Measurements from ENCODE around the gene SETD9.
A peak's percentile ranks its signal among the peaks of the same experiment; 100 is the strongest.

The SETD9 gene

DNA sequence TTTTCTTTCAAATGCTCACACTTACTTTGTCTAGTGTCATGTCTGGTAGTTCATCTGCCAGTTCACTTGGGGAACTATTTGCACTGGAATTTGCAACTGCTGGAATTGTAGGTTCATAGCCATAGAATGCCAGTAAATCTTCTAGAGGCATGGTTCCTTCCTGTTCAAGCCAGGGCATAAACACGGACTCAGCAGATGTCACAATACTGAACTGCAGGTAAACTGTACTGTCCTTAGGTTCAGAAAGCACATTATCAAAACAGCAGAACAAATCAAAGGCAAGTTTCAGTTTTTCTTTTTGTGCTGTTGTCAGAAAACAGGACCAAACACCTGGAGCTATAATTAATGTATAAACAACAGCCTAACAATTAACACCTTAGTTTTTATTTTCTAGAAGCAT lies 29.5 kb downstream of the SETD9 start:
- peaks cover 85% of the 10 kb centered on the region for H3K36me3 ChIP-seq
- TF ChIP-seq, protein P1, sequence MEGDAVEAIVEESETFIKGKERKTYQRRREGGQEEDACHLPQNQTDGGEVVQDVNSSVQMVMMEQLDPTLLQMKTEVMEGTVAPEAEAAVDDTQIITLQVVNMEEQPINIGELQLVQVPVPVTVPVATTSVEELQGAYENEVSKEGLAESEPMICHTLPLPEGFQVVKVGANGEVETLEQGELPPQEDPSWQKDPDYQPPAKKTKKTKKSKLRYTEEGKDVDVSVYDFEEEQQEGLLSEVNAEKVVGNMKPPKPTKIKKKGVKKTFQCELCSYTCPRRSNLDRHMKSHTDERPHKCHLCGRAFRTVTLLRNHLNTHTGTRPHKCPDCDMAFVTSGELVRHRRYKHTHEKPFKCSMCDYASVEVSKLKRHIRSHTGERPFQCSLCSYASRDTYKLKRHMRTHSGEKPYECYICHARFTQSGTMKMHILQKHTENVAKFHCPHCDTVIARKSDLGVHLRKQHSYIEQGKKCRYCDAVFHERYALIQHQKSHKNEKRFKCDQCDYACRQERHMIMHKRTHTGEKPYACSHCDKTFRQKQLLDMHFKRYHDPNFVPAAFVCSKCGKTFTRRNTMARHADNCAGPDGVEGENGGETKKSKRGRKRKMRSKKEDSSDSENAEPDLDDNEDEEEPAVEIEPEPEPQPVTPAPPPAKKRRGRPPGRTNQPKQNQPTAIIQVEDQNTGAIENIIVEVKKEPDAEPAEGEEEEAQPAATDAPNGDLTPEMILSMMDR (IDR thresholded peaks at IDR 0.05; ENCODE audit: low read depth, low read length) = no peak
- H3K27me3 ChIP-seq (ENCODE audit: insufficient read depth, low read depth, severe bottlenecking) = no peaks in the 10 kb centered on the region
- no peak for DNase-seq
- no peak overlapping the region for H3K4me3 ChIP-seq (ENCODE audit: low read depth, low read length)
- no peaks in the 10 kb centered on the region for H3K9me3 ChIP-seq (ENCODE audit: severe bottlenecking)
- H3K27ac ChIP-seq = no peak overlapping the region

- H3K27ac ChIP-seq = no peak overlapping the region
- TF ChIP-seq, protein P1 (IDR thresholded peaks at IDR 0.05; ENCODE audit: low read depth, low read length) = no peak
- H3K9me3 ChIP-seq (ENCODE audit: severe bottlenecking) = no peaks in the 10 kb centered on the region
- no peak for DNase-seq
- H3K36me3 ChIP-seq = peaks cover 74% of the 10 kb centered on the region
- no peaks in the 10 kb centered on the region for H3K27me3 ChIP-seq (ENCODE audit: insufficient read depth, low read depth, severe bottlenecking)
- no peak overlapping the region for H3K4me3 ChIP-seq (ENCODE audit: low read depth, low read length)
Measured at GRCh38 chr5:56941981-56942380, 32.6 kb downstream of the SETD9 start.

DNA sequence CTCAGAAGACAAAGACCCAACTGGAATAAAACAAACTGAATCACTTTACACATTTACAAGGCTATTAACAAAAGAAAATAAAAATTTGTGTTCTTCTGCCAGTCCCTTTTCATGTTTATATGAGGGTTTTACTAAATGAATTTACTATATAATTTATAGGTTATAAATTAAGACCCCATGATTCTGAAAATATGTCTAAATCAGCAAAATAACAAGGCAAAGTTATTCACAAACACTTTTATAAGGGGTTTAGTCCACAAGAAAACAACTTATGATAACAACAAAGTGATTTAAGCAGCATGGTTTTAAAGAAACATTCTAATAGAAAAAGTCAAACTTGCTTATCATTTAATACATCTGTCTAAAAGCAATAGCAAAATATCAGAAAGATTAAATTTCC lies 37.7 kb downstream of the SETD9 start:
- no peaks in the 10 kb centered on the region for H3K9me3 ChIP-seq (ENCODE audit: severe bottlenecking)
- no peak for DNase-seq
- H3K36me3 ChIP-seq = peaks cover 67% of the 10 kb centered on the region
- no peak overlapping the region for H3K4me3 ChIP-seq (ENCODE audit: low read depth, low read length)
- TF ChIP-seq, protein P1 (IDR thresholded peaks at IDR 0.05; ENCODE audit: low read depth, low read length) = no peak
- H3K27me3 ChIP-seq (ENCODE audit: insufficient read depth, low read depth, severe bottlenecking) = no peaks in the 10 kb centered on the region
- H3K27ac ChIP-seq = no peak overlapping the region

DNA sequence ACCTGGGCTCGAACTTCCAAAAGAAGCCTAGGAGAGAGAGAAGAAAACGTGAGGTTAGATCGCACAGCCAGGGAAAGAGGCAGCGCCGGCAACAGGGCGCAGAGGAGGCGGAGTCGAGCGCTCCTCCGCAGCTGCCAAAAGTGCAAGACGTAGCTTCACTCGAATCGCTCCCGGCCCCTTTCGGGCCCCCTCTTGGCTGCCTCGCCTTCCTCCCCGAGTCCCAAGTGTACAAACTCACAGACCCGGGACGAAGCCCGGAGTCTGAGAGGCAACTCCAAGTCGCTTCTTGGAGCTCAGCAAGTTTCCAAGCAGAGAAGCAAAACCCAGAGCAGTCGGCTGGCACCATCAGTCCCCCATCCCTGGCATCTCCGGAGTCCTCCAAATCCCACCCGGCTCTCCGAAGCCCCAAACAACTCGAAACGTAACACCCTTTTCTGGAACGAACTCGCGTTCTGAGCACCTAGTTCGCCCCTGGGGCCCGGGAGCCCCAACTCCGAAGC lies 41.3 kb downstream of the SETD9 start:
- H3K4me3 ChIP-seq (ENCODE audit: low read depth, low read length) = peak overlapping the region; percentile 71

DNA sequence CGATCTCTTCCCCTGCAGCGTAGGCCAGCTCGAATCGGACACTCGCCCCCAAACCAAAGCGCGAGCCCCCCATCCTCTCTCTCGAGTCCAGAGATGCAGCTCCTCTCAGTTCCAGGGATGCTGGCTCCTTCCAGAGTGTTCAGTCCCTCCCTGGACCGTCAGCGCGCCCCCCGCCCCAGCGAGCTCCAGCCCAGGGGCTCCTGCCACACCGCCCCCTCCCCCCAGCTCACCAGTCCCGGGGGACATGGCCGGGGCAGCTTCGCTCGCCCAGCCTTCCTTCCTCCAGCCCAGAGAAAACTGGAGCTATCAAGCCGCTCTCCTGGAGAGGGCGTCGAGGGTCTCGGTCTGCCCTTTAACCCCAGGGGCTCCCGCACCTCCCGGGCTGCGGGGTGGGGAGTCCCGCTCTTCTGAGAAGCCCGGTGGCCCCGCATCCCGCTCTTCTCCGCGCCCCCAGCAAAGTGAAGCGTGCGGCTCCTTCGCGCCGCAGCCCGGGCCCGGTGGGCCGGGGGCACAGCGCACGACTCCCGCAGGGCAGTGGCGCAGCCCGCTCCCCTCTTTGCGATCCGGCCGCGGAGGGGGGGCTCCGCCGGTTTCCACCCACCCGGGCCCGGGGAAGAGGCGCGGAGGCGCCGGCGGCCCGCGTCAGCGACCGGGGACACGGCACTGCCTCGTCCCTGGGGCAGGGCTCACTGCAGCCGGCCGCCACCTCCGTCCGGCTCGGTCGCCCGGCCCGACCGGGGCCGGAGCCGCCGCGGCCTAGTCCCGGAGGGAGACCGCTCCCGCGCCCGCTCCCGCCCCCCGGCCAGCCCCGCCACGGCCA lies 41.9 kb downstream of the SETD9 start:
- peak overlapping the region; percentile 94 for H3K27ac ChIP-seq
- no peaks in the 10 kb centered on the region for H3K9me3 ChIP-seq (ENCODE audit: severe bottlenecking)
- DNase-seq = peak; percentile 49
- H3K27me3 ChIP-seq (ENCODE audit: insufficient read depth, low read depth, severe bottlenecking) = no peaks in the 10 kb centered on the region
- TF ChIP-seq, protein P1 (IDR thresholded peaks at IDR 0.05; ENCODE audit: low read depth, low read length) = peak; percentile 37
- H3K36me3 ChIP-seq = peaks cover 35% of the 10 kb centered on the region
- H3K4me3 ChIP-seq (ENCODE audit: low read depth, low read length) = peak overlapping the region; percentile 71

More for the DNA sequence above, 41.3 kb downstream of the SETD9 start:
- no peaks in the 10 kb centered on the region for H3K9me3 ChIP-seq (ENCODE audit: severe bottlenecking)
- H3K27ac ChIP-seq = 0 out of 2 replicates have a peak overlapping the region, but pooled peaks have one; percentile 94
- H3K36me3 ChIP-seq = peaks cover 41% of the 10 kb centered on the region
- H3K27me3 ChIP-seq (ENCODE audit: insufficient read depth, low read depth, severe bottlenecking) = no peaks in the 10 kb centered on the region
- TF ChIP-seq, protein P1 (IDR thresholded peaks at IDR 0.05; ENCODE audit: low read depth, low read length) = no peak
- DNase-seq = no peak
